Left ventricle myocardium inferior (tissue), 1 donor: ENCODE results near the gene NEMP2. TPM values are rescaled to one million over a fixed set of nuclear protein-coding genes. Genes with fewer than 3 reads are reported as not detected.

ENCODE experiments used
- DNase-seq: peaks from one replicate; pipeline ENCODE4 v3.0.0-alpha.2; 2020
- H3K27ac ChIP-seq: fragments of 200-600 bp; replicated peaks from 2 replicates; pipeline ENCODE4 v1.8.0; 2021
- H3K27me3 ChIP-seq: fragments of 200-600 bp; 2 replicates; pipeline ENCODE4 v1.8.0; 2021; ENCODE audit warnings: low read depth
- H3K36me3 ChIP-seq: fragments of 200-600 bp; 2 replicates; pipeline ENCODE4 v1.8.0; 2021
- H3K4me1 ChIP-seq: fragments of 200-600 bp; 2 replicates; pipeline ENCODE4 v1.8.0; 2021
- H3K4me3 ChIP-seq: fragments of 200-600 bp; 2 replicates; pipeline ENCODE4 v1.8.0; 2021; ENCODE audit warnings: mild to moderate bottlenecking, moderate library complexity
- H3K9me3 ChIP-seq: fragments of 200-600 bp; replicated peaks from 2 replicates; pipeline ENCODE4 v1.8.0; 2021
- intact Hi-C: fragments of 100-400 bp; cut with micrococcal nuclease; formaldehyde crosslinking; loops from one replicate; pipeline ENCODE4 v1.11.0; 2022
- total RNA-seq: library from RNA; stranded (reverse); fragmentation: NEBNext Ultra II Directional; extraction: Animal tissue kit (Norgen Biotek cat#: 25700); gene quantifications from one replicate; pipeline ENCODE4 v1.2.1, GENCODE V29; 2021
- TF ChIP-seq, protein P1 (sequence below): fragments of 200-600 bp; IDR thresholded peaks from 2 replicates; pipeline ENCODE4 v1.8.0; 2021; ENCODE audit warnings: antibody characterized with exemption, mild to moderate bottlenecking, borderline replicate concordance
- donor health status: DM: no; HTN: yes; CAD: no; lungs with severe emphysema.

The NEMP2 gene
- total RNA-seq, 1 donor from 2014 or later, result 1.5 TPM

DNA sequence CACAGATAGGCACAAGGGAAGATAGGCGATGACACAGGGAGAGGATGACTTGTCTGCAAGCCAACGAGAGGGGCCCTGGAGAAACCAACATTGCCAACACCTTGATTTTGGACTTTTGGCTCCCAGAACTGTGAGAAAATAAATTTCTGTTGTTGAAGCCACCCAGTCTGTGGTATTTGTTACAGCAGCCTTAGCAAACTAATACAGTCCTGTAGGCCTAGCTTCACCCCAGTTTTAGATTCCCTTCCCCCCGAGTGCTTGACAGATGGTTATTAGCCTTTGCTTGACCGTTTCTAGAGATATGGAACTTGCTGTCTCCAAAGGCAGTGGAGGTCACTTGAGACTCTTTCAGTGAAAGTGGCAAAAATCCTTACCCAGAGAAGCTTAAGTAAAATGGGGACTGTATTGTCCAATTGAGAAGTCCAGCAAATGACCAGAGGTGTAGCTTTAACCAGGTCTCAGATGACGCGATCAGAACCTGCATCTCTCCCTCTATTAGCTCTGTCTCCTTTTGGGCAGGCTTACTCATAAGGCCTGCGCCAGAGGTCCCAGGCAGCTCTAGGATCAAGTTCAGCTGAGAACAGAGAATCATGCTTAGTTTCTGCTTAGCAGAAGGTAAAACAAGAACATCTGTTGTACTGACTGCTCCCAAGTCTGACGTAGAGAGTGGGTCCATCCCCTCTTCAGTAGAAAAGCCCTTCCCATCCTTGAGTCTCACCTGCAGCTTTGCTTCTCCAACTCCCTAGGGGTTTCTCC is 76.0 kb downstream of the NEMP2 start:
- intact Hi-C loops, result no loop called here
- no peak for DNase-seq

GRCh38 chr2:190457256-190457655 is 77.3 kb downstream of the NEMP2 start:
- no peak overlapping the region for H3K4me3 ChIP-seq
- intact Hi-C loops, result no loop called here
- H3K27ac ChIP-seq, result no peak overlapping the region

More for the DNA sequence above, 76.0 kb downstream of the NEMP2 start:
- H3K27me3 ChIP-seq, result no peaks in the 10 kb centered on the region
- no peak overlapping the region for H3K27ac ChIP-seq
- H3K9me3 ChIP-seq, result no peaks in the 10 kb centered on the region
- H3K4me1 ChIP-seq, result peaks cover 28% of the 10 kb centered on the region
- no peak overlapping the region for H3K4me3 ChIP-seq
- TF ChIP-seq, protein P1, sequence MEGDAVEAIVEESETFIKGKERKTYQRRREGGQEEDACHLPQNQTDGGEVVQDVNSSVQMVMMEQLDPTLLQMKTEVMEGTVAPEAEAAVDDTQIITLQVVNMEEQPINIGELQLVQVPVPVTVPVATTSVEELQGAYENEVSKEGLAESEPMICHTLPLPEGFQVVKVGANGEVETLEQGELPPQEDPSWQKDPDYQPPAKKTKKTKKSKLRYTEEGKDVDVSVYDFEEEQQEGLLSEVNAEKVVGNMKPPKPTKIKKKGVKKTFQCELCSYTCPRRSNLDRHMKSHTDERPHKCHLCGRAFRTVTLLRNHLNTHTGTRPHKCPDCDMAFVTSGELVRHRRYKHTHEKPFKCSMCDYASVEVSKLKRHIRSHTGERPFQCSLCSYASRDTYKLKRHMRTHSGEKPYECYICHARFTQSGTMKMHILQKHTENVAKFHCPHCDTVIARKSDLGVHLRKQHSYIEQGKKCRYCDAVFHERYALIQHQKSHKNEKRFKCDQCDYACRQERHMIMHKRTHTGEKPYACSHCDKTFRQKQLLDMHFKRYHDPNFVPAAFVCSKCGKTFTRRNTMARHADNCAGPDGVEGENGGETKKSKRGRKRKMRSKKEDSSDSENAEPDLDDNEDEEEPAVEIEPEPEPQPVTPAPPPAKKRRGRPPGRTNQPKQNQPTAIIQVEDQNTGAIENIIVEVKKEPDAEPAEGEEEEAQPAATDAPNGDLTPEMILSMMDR, result no peak
- H3K36me3 ChIP-seq, result peaks cover 3% of the 10 kb centered on the region

GRCh38 chr2:190456833-190457232 is 77.7 kb downstream of the NEMP2 start:
- no peaks in the 10 kb centered on the region for H3K9me3 ChIP-seq
- no peak overlapping the region for H3K27ac ChIP-seq
- TF ChIP-seq, protein P1, result no peak
- no peak overlapping the region for H3K4me3 ChIP-seq
- H3K36me3 ChIP-seq, result peaks cover 3% of the 10 kb centered on the region
- peaks cover 28% of the 10 kb centered on the region for H3K4me1 ChIP-seq
- intact Hi-C loops, result no loop called here
- H3K27me3 ChIP-seq, result no peaks in the 10 kb centered on the region
- no peak for DNase-seq

More at GRCh38 chr2:190457256-190457655, 77.3 kb downstream of the NEMP2 start:
- Histone ChIP-seq H3K9me3 (no peaks in the 10 kb centered on the region), H3K27me3 (no peaks in the 10 kb centered on the region), H3K4me1 (peaks cover 28% of the 10 kb centered on the region), H3K36me3 (peaks cover 3% of the 10 kb centered on the region)
- TF ChIP-seq, protein P1, result no peak
- DNase-seq, result no peak

DNA sequence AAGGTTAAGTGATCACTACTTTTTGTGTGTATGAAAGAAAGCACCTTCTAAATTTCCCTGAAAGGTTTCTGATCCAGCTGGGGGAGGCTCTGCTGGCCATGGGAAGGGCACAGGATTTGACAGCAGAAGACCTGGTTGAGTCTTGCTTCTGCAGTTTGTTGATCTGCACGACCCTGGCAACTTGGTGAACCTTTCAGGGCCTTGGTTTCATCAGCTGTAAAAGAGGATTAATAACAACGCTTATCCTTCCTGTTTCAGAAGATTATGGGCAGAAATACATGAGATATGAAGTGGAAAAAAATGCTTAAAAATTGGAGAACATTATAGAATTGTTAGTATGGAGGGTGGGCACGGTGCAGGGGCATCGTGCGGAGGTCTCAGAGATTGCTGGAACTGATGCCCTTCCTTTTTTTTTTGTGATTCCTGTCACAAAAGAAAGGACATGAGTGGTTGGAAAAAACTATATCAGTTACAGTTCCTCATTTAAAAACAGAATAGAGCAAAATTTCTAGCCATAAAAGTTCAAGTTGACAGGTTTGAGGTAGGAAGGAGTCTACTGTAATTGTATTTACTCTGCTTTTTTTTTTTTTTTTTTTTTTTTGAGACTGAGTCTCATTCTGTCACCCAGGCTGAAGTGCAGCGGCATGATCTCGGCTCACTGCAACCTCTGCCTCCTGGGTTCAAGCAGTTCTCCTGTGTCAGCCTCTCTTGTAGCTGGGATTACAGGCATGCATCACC is 79.0 kb downstream of the NEMP2 start:
- H3K36me3 ChIP-seq, result peaks cover 3% of the 10 kb centered on the region
- H3K27me3 ChIP-seq, result no peaks in the 10 kb centered on the region
- H3K27ac ChIP-seq, result no peak overlapping the region
- no peak for DNase-seq
- H3K4me1 ChIP-seq, result peaks cover 18% of the 10 kb centered on the region
- no peak overlapping the region for H3K4me3 ChIP-seq
- intact Hi-C loops, result no loop called here
- H3K9me3 ChIP-seq, result no peaks in the 10 kb centered on the region
- TF ChIP-seq, protein P1, result no peak

DNA sequence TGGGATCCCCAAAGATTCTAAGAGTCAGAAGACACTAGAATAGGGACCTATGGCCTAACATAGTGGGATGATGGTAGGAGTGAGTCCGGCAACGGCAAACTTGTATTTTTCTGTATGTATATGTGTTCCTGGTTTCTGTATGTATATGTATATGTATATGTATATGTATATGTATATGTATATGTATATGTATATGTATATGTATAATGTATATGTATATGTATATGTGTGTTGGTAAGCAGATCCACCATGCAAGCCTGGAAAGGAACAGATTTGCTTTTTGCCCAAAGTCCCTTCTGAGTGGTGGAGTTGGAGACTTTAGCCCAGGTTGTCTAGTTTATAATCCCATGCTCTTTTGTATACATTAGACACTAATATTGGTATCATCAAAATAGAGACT is 79.7 kb downstream of the NEMP2 start:
- Histone ChIP-seq H3K36me3 (peaks cover 3% of the 10 kb centered on the region), H3K4me3 (no peak overlapping the region), H3K27ac (no peak overlapping the region), H3K27me3 (no peaks in the 10 kb centered on the region), H3K9me3 (no peaks in the 10 kb centered on the region), H3K4me1 (peaks cover 10% of the 10 kb centered on the region)
- TF ChIP-seq, protein P1, result no peak
- intact Hi-C loops, result no loop called here
- DNase-seq, result no peak

Other genes starting within 250 kb of the NEMP2 start
- 24.5 TPM for gene HIBCH, start 214.9 kb downstream of the NEMP2 start, total RNA-seq
- 15.0 TPM for gene INPP1, start 191.1 kb downstream of the NEMP2 start, total RNA-seq
- 21.4 TPM for gene MFSD6, start 126.4 kb downstream of the NEMP2 start, total RNA-seq
- gene NAB1, start 114.4 kb upstream of the NEMP2 start, total RNA-seq, result 30.2 TPM